H9 (cell line): ENCODE results near the gene VDR. TPM values are rescaled to one million over a fixed set of nuclear protein-coding genes. Genes with fewer than 3 reads are reported as not detected.

Experiments used
- DNase-seq: peaks from one replicate; pipeline ENCODE4 v3.0.0-alpha.2; 2017
- H2AFZ ChIP-seq: one replicate; pipeline ENCODE4 v1.6.1; 2013; ENCODE audit warnings: mild to moderate bottlenecking, low read length, control low read depth, moderate library complexity
- H2AK5ac ChIP-seq: 2 replicates; pipeline ENCODE4 v1.6.1; 2013; ENCODE audit warnings: low read length, control low read depth, mixed read lengths; ENCODE audit not compliant: insufficient read length
- H2BK120ac ChIP-seq: one replicate; pipeline ENCODE4 v1.6.1; 2013; ENCODE audit warnings: low read depth, mild to moderate bottlenecking, low read length, control low read depth, inconsistent platforms; ENCODE audit not compliant: poor library complexity, severe bottlenecking
- H2BK12ac ChIP-seq: 2 replicates; pipeline ENCODE4 v1.6.1; 2013; ENCODE audit warnings: low read length, control low read depth, mixed read lengths, low read depth; ENCODE audit not compliant: insufficient read length
- H2BK15ac ChIP-seq: 2 replicates; pipeline ENCODE4 v1.6.1; 2013; ENCODE audit warnings: low read depth, low read length, control low read depth
- H2BK20ac ChIP-seq: one replicate; pipeline ENCODE4 v1.6.1; 2013; ENCODE audit warnings: low read depth, mild to moderate bottlenecking, low read length, control low read depth, inconsistent platforms; ENCODE audit not compliant: poor library complexity, severe bottlenecking
- H2BK5ac ChIP-seq: 2 replicates; pipeline ENCODE4 v1.6.1; 2013; ENCODE audit warnings: low read length, control low read depth, mixed read lengths; ENCODE audit not compliant: insufficient read length
- H3K14ac ChIP-seq: 2 replicates; pipeline ENCODE4 v1.6.1; 2013; ENCODE audit warnings: low read length, control low read depth; ENCODE audit not compliant: insufficient read depth
- H3K18ac ChIP-seq: 2 replicates; pipeline ENCODE4 v1.6.1; 2013; ENCODE audit warnings: low read depth, mild to moderate bottlenecking, mixed read lengths, low read length, control low read depth; ENCODE audit not compliant: insufficient read length
- H3K23ac ChIP-seq: 2 replicates; pipeline ENCODE4 v1.6.1; 2013; ENCODE audit warnings: low read length, control low read depth, mixed read lengths, low read depth; ENCODE audit not compliant: insufficient read length
- H3K23me2 ChIP-seq: 2 replicates; pipeline ENCODE4 v1.6.1; 2013; ENCODE audit warnings: low read depth, mild to moderate bottlenecking, mixed read lengths, low read length, control low read depth; ENCODE audit not compliant: insufficient read length, poor library complexity, severe bottlenecking
- H3K27ac ChIP-seq: 2 replicates; pipeline ENCODE4 v1.5.1; 2013; ENCODE audit warnings: low read length, control low read depth, mixed read lengths, low read depth; ENCODE audit not compliant: insufficient read length
- H3K27me3 ChIP-seq: 2 replicates; pipeline ENCODE4 v1.6.1; 2013; ENCODE audit warnings: low read length, control low read depth, inconsistent platforms; ENCODE audit not compliant: insufficient read depth
- H3K4ac ChIP-seq: 2 replicates; pipeline ENCODE4 v1.6.1; 2013; ENCODE audit warnings: low read depth, mild to moderate bottlenecking, control low read depth, inconsistent platforms, low read length, moderate library complexity
- H3K4me1 ChIP-seq: 2 replicates; pipeline ENCODE4 v1.6.1; 2013; ENCODE audit warnings: low read length, control low read depth, inconsistent platforms; ENCODE audit not compliant: insufficient read depth
- H3K4me2 ChIP-seq: 2 replicates; pipeline ENCODE4 v1.6.1; 2013; ENCODE audit warnings: low read length, control low read depth, mixed read lengths; ENCODE audit not compliant: insufficient read length, insufficient read depth
- H3K56ac ChIP-seq: 2 replicates; pipeline ENCODE4 v1.6.1; 2013; ENCODE audit warnings: low read depth, mild to moderate bottlenecking, mixed read lengths, low read length, control low read depth; ENCODE audit not compliant: insufficient read length
- H3K79me1 ChIP-seq: 2 replicates; pipeline ENCODE4 v1.6.1; 2013; ENCODE audit warnings: low read depth, mild to moderate bottlenecking, moderate library complexity, low read length, control low read depth, inconsistent platforms; ENCODE audit not compliant: insufficient read depth, poor library complexity, severe bottlenecking
- H3K79me2 ChIP-seq: 2 replicates; pipeline ENCODE4 v1.6.1; 2013; ENCODE audit warnings: low read length, control low read depth, inconsistent platforms; ENCODE audit not compliant: insufficient read depth
- H3K9ac ChIP-seq: 2 replicates; pipeline ENCODE4 v1.6.1; 2013; ENCODE audit warnings: low read length, control low read depth, mixed read lengths; ENCODE audit not compliant: insufficient read length; ENCODE audit errors: extremely low read depth
- H3K9me3 ChIP-seq: one replicate; pipeline ENCODE4 v1.6.1; 2013; ENCODE audit warnings: low read depth, low read length, inconsistent platforms; ENCODE audit not compliant: control insufficient read depth
- H3T11ph ChIP-seq: one replicate; pipeline ENCODE4 v1.6.1; 2013; ENCODE audit warnings: mild to moderate bottlenecking, low read length, control low read depth, inconsistent platforms
- H4K20me1 ChIP-seq: one replicate; pipeline ENCODE4 v1.6.1; 2013; ENCODE audit not compliant: control insufficient read depth, insufficient read length, insufficient read depth
- H4K5ac ChIP-seq: 2 replicates; pipeline ENCODE4 v1.6.1; 2013; ENCODE audit warnings: low read depth, mild to moderate bottlenecking, mixed read lengths, low read length, control low read depth; ENCODE audit not compliant: insufficient read length
- H4K8ac ChIP-seq: replicated peaks from 2 replicates; pipeline ENCODE4 v1.6.1; 2013; ENCODE audit warnings: low read length, control low read depth, mixed read lengths, low read depth; ENCODE audit not compliant: insufficient read length
- H4K91ac ChIP-seq: 2 replicates; pipeline ENCODE4 v1.6.1; 2013; ENCODE audit warnings: low read depth, mild to moderate bottlenecking, moderate library complexity, mixed read lengths, low read length, control low read depth; ENCODE audit not compliant: insufficient read length
- H3K27ac Mint-ChIP-seq, 3 experiments: 2 replicates in 2 of 3; 3 replicates in 1 of 3; pipeline ENCODE4 v1.8.0; 2020 to 2021; ENCODE audit warnings: mixed read lengths in 3 of 3, mild to moderate bottlenecking in 1 of 3, moderate library complexity in 1 of 3
- H3K27me3 Mint-ChIP-seq: 2 replicates; pipeline ENCODE4 v1.8.0; 2021; ENCODE audit warnings: low read depth, mild to moderate bottlenecking, moderate library complexity, mixed read lengths
- H3K36me3 Mint-ChIP-seq, 3 experiments: 2 replicates in 2 of 3; 3 replicates in 1 of 3; pipeline ENCODE4 v1.8.0; 2020 to 2021; ENCODE audit warnings: low read depth in 3 of 3, mixed read lengths in 3 of 3; ENCODE audit not compliant: insufficient read depth in 1 of 3
- H3K4me1 Mint-ChIP-seq, 2 experiments: 2 replicates each; pipeline ENCODE4 v1.8.0; 2020; ENCODE audit warnings: mixed read lengths in 2 of 2
- H3K4me3 Mint-ChIP-seq, 2 experiments: 2 replicates in 1 of 2; 3 replicates in 1 of 2; pipeline ENCODE4 v1.8.0; 2020 to 2021; ENCODE audit warnings: mild to moderate bottlenecking in 2 of 2, mixed read lengths in 2 of 2, moderate library complexity in 1 of 2
- H3K9me3 Mint-ChIP-seq, 2 experiments: 2 replicates in 1 of 2; 3 replicates in 1 of 2; pipeline ENCODE4 v1.8.0; 2020; ENCODE audit warnings: mild to moderate bottlenecking in 2 of 2, mixed read lengths in 2 of 2, moderate library complexity in 1 of 2
- WGBS: extraction: QIAGEN DNeasy Blood & Tissue Kit; methylation state at CpG from one replicate; pipeline ENCODE4 v1.1.7; 2013; ENCODE audit warnings: missing lambda C conversion rate, low lambda C conversion rate, mixed read lengths; ENCODE audit not compliant: insufficient read length; ENCODE audit errors: extremely low coverage; 5-methylcytosine and 5-hydroxymethylcytosine counted together
- total RNA-seq: library from RNA; stranded (reverse); gene quantifications from 2 replicates; pipeline ENCODE4 v1.2.1, GENCODE V29; 2021
- TF ChIP-seq, protein P1 (sequence below): fragments of 200-600 bp; sonication (generic); conservative IDR thresholded peaks from 3 replicates; pipeline ENCODE4 v1.8.0; 2021; ENCODE audit warnings: antibody characterized with exemption, mild to moderate bottlenecking

Gene VDR
- total RNA-seq, 1 experiment from 2014 or later: 0.61 TPM

DNA sequence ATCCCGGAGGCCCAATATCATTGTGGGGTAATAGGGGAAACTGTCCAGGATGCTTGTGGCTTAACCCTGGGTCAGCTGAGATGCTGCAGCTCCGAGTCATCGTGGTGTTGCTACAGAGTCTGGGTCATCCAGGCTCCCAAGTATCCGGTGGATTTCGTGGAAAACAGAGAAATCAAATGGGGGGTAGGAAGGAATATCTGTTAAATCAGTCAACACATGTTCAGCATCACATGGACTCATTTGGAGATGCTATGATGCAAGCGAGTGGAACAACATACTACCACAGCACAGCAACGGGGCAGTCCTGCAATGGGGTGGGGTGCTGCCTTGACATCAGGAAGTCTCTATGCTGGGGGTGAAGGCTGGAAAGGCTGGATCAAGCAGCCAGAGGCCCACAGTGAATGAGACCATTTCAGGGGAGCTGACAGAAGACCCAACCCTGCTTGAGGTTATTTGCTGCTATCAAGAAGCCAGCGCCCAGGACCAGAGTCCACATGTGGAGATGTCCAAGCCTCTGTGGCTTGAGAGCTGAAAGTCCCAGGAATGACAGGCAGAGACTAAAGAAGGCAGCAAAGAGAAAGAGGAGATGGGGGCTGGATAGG lies 22.9 kb downstream of the VDR start:
- Histone ChIP-seq H3K9ac (no peak overlapping the region), H3K4me1 (peaks cover 4% of the 10 kb centered on the region; the same call in 1 of the 2 replicates), H2AK5ac (no peak overlapping the region), H3K14ac (no peak overlapping the region), H3K23ac (no peak overlapping the region), H2BK120ac (no peak overlapping the region), H4K8ac (no peak overlapping the region), H2AFZ (no peak overlapping the region), H3K18ac (no peak overlapping the region), H3K9me3 (no peaks in the 10 kb centered on the region), H4K20me1 (no peaks in the 10 kb centered on the region), H3K23me2 (peaks cover 3% of the 10 kb centered on the region), H3K27ac (no peak overlapping the region), H4K91ac (no peak overlapping the region), H2BK12ac (no peak overlapping the region), H3K56ac (no peak overlapping the region), H3T11ph (no peak overlapping the region), H2BK20ac (no peak overlapping the region), H3K27me3 (no peaks in the 10 kb centered on the region; the same call in 1 of the 2 replicates), H3K4ac (no peak overlapping the region), H4K5ac (no peak overlapping the region), H2BK15ac (no peak overlapping the region), H3K4me2 (no peak overlapping the region), H3K79me1 (no peaks in the 10 kb centered on the region), H2BK5ac (no peak overlapping the region), H3K79me2 (no peaks in the 10 kb centered on the region)
- Mint-ChIP-seq H3K27ac (no peak overlapping the region), H3K4me1 (peaks cover 5 to 16% of the 10 kb centered on the region in 2 experiments; a peak in 3 of 4 replicates), H3K9me3 (no peaks in the 10 kb centered on the region), H3K4me3 (no peak overlapping the region), H3K27me3 (peaks cover 21% of the 10 kb centered on the region), H3K36me3 (no peaks in the 10 kb centered on the region)
- WGBS: no CpG with 5 or more reads among the region's 8 CpGs
- DNase-seq: no peak
- TF ChIP-seq, protein P1, sequence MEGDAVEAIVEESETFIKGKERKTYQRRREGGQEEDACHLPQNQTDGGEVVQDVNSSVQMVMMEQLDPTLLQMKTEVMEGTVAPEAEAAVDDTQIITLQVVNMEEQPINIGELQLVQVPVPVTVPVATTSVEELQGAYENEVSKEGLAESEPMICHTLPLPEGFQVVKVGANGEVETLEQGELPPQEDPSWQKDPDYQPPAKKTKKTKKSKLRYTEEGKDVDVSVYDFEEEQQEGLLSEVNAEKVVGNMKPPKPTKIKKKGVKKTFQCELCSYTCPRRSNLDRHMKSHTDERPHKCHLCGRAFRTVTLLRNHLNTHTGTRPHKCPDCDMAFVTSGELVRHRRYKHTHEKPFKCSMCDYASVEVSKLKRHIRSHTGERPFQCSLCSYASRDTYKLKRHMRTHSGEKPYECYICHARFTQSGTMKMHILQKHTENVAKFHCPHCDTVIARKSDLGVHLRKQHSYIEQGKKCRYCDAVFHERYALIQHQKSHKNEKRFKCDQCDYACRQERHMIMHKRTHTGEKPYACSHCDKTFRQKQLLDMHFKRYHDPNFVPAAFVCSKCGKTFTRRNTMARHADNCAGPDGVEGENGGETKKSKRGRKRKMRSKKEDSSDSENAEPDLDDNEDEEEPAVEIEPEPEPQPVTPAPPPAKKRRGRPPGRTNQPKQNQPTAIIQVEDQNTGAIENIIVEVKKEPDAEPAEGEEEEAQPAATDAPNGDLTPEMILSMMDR: no peak
